GM23338 (cell line): ENCODE results near the gene IRX2. TPM values are rescaled to one million over a fixed set of nuclear protein-coding genes. Genes with fewer than 3 reads are reported as not detected.

Source experiments
- ATAC-seq: fragments of 200-7000 bp; cut with Tn5 transposase; 3 replicates; pipeline ENCODE4 v1.9.1; 2020
- DNase-seq: peaks from one replicate; pipeline ENCODE4 v3.0.0-alpha.2; 2015; ENCODE audit warnings: low spot score
- H2AFZ ChIP-seq: fragments of 200-600 bp; sonication (generic); 2 replicates; pipeline ENCODE4 v1.8.0; 2016; ENCODE audit warnings: antibody characterized with exemption, mild to moderate bottlenecking, moderate library complexity
- H3F3A ChIP-seq: fragments of 200-600 bp; sonication (generic); replicated peaks from 2 replicates; pipeline ENCODE4 v1.8.0; 2017; ENCODE audit warnings: antibody characterized with exemption, mixed run types, low read depth
- H3K27ac ChIP-seq: fragments of 200-600 bp; sonication (generic); 2 replicates; pipeline ENCODE4 v1.6.1; 2016; ENCODE audit warnings: low read depth
- H3K27me3 ChIP-seq: fragments of 200-600 bp; sonication (generic); 2 replicates; pipeline ENCODE4 v1.8.0; 2016; ENCODE audit warnings: mild to moderate bottlenecking, mixed run types, moderate library complexity; ENCODE audit not compliant: insufficient read depth
- H3K36me3 ChIP-seq: fragments of 200-600 bp; sonication (generic); 2 replicates; pipeline ENCODE4 v1.8.0; 2016; ENCODE audit warnings: mild to moderate bottlenecking; ENCODE audit not compliant: insufficient read depth
- H3K4me1 ChIP-seq: fragments of 200-600 bp; sonication (generic); 2 replicates; pipeline ENCODE4 v1.8.0; 2016; ENCODE audit warnings: mild to moderate bottlenecking, moderate library complexity; ENCODE audit not compliant: insufficient read depth
- H3K4me2 ChIP-seq: fragments of 200-600 bp; sonication (generic); 2 replicates; pipeline ENCODE4 v1.7.1; 2017; ENCODE audit warnings: mixed run types
- H3K4me3 ChIP-seq: fragments of 200-600 bp; sonication (generic); 2 replicates; pipeline ENCODE4 v1.6.1; 2016; ENCODE audit warnings: mixed run types
- H3K79me2 ChIP-seq: fragments of 200-600 bp; sonication (generic); replicated peaks from 2 replicates; pipeline ENCODE4 v1.8.0; 2017; ENCODE audit warnings: mild to moderate bottlenecking; ENCODE audit not compliant: insufficient read depth
- H3K9me2 ChIP-seq: fragments of 200-600 bp; sonication (generic); 2 replicates; pipeline ENCODE4 v1.8.0; 2017; ENCODE audit not compliant: insufficient read depth
- H4K20me1 ChIP-seq: fragments of 200-600 bp; sonication (generic); replicated peaks from 2 replicates; pipeline ENCODE4 v1.8.0; 2017; ENCODE audit warnings: mild to moderate bottlenecking; ENCODE audit not compliant: insufficient read depth
- H3K27ac Mint-ChIP-seq: 2 replicates; pipeline ENCODE4 v1.8.0; 2020; ENCODE audit warnings: inconsistent platforms, mild to moderate bottlenecking, moderate library complexity, mixed read lengths
- H3K27me3 Mint-ChIP-seq: 3 replicates; pipeline ENCODE4 v1.8.0; 2022; ENCODE audit warnings: low read depth, mild to moderate bottlenecking, moderate library complexity, mixed read lengths, inconsistent platforms; ENCODE audit not compliant: insufficient read depth, poor library complexity
- H3K36me3 Mint-ChIP-seq: 3 replicates; pipeline ENCODE4 v1.8.0; 2021; ENCODE audit warnings: low read depth, mild to moderate bottlenecking, inconsistent platforms, moderate library complexity, mixed read lengths
- H3K4me1 Mint-ChIP-seq: 3 replicates; pipeline ENCODE4 v1.8.0; 2020; ENCODE audit warnings: mild to moderate bottlenecking, inconsistent platforms, mixed read lengths
- H3K4me3 Mint-ChIP-seq: 3 replicates; pipeline ENCODE4 v1.8.0; 2021; ENCODE audit warnings: moderate library complexity, mild to moderate bottlenecking, inconsistent platforms, mixed read lengths
- H3K9me3 Mint-ChIP-seq: 3 replicates; pipeline ENCODE4 v1.8.0; 2020; ENCODE audit warnings: moderate library complexity, mild to moderate bottlenecking, inconsistent platforms, mixed read lengths
- CREB1 ChIP-seq: fragments of 250-450 bp; sonication (Bioruptor Pico); IDR thresholded peaks from 2 replicates; pipeline ENCODE4 v1.5.0; 2020; ENCODE audit warnings: low read depth, mild to moderate bottlenecking, moderate library complexity
- CTCF ChIP-seq, 2 experiments: fragments of 200-600 bp in 1 of 2; sonication (generic) in 1 of 2; conservative IDR thresholded peaks; 2 replicates each; pipeline versions ENCODE4 v1.5.1 to v1.6.1; 2016 to 2017; ENCODE audit warnings: antibody characterized with exemption in 2 of 2, low read depth in 2 of 2, mild to moderate bottlenecking in 2 of 2, moderate library complexity in 1 of 2
- ETS1 ChIP-seq: IDR thresholded peaks from 2 replicates; pipeline ENCODE4 v1.6.1; 2016; ENCODE audit warnings: antibody characterized with exemption
- EZH2 ChIP-seq: fragments of 200-600 bp; sonication (generic); IDR thresholded peaks from one replicate; pipeline ENCODE4 v1.8.0; 2017; ENCODE audit warnings: antibody characterized with exemption, mild to moderate bottlenecking, low read depth; ENCODE audit not compliant: unreplicated experiment
- EZH2phosphoT487 ChIP-seq: fragments of 200-600 bp; sonication (generic); IDR thresholded peaks from one replicate; pipeline ENCODE4 v1.8.1; 2018; ENCODE audit warnings: antibody characterized with exemption; ENCODE audit not compliant: unreplicated experiment
- JUNB ChIP-seq: IDR thresholded peaks from one replicate; pipeline ENCODE4 v1.6.1; 2016; ENCODE audit warnings: antibody characterized with exemption; ENCODE audit not compliant: unreplicated experiment
- NANOG ChIP-seq: IDR thresholded peaks from 2 replicates; pipeline ENCODE4 v1.6.1; 2016; ENCODE audit warnings: antibody characterized with exemption, borderline replicate concordance
- POLR2AphosphoS5 ChIP-seq: IDR thresholded peaks from 2 replicates; pipeline ENCODE4 v1.6.1; 2016; ENCODE audit warnings: antibody characterized with exemption, low read depth
- STAT1 ChIP-seq: IDR thresholded peaks from one replicate; pipeline ENCODE4 v1.6.1; 2016; ENCODE audit warnings: antibody characterized with exemption; ENCODE audit not compliant: unreplicated experiment
- ZNF114 ChIP-seq: fragments of 250-450 bp; sonication (Bioruptor Pico); IDR thresholded peaks from 2 replicates; pipeline ENCODE4 v1.5.0; 2020; ENCODE audit warnings: mild to moderate bottlenecking, moderate library complexity
- ZNF331 ChIP-seq: fragments of 250-450 bp; sonication (Bioruptor Pico); IDR thresholded peaks from 2 replicates; pipeline ENCODE4 v1.5.0; 2020; ENCODE audit warnings: low read depth, mild to moderate bottlenecking, moderate library complexity
- ZNF462 ChIP-seq: fragments of 250-450 bp; sonication (Bioruptor Pico); IDR thresholded peaks from 2 replicates; pipeline ENCODE4 v1.5.0; 2020; ENCODE audit warnings: mild to moderate bottlenecking, moderate library complexity
- polyA plus RNA-seq: library from polyadenylated mRNA; unstranded; fragments of >200 nt; fragmentation: Nextera tagmentation; extraction: Ambion mirVana; gene quantifications from 2 replicates; pipeline ENCODE4 v1.2.1, GENCODE V29; 2016
- total RNA-seq: library from RNA; depleted of rRNA; stranded (reverse); fragments of >200 nt; shearing (Covaris generic); gene quantifications from 2 replicates; pipeline ENCODE4 v1.2.3, GENCODE V29; 2014
- TF ChIP-seq, protein P1 (sequence below): IDR thresholded peaks from one replicate; pipeline ENCODE4 v1.6.1; 2018; ENCODE audit warnings: antibody characterized with exemption; ENCODE audit not compliant: unreplicated experiment

IRX2 gene
- total and polyA plus RNA-seq, 2 experiments from 2014 or later: 13.6 to 25.3 TPM

DNA sequence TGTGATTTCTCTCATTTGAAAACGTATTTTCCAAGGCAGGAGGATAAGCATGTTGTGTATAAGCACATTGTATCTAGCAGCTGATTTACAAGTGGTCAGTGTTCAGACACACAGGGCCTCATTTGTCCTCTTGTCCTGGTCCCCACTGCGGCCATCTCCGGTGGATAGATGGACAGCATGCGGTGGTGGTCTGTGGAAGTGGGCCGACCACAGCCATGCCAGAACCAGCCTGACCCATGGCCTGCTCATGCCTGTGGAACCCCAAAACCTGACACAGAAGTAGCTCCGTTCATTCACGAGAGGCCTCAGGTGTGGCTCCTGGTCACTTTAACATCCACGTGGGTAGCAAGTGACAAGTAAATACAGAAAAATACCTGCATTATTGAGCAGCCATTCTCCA lies 14.6 kb downstream of the IRX2 start:
- Histone ChIP-seq H3K4me1 (peaks cover 18% of the 10 kb centered on the region), H3K9me2 (no peaks in the 10 kb centered on the region), H3K27ac (no peak overlapping the region), H3K79me2 (no peaks in the 10 kb centered on the region), H3K4me2 (no peak overlapping the region), H2AFZ (no peak overlapping the region), H4K20me1 (peaks cover 9% of the 10 kb centered on the region; the same call in 1 of the 2 replicates), H3K36me3 (no peaks in the 10 kb centered on the region), H3F3A (no peaks in the 10 kb centered on the region), H3K27me3 (peaks cover 79% of the 10 kb centered on the region), H3K4me3 (no peak overlapping the region)
- peaks cover 49% of the 10 kb centered on the region for H3K27me3 Mint-ChIP-seq
- H3K36me3 Mint-ChIP-seq: 0 out of 3 replicates have a peak, but pooled peaks cover under 1% of the 10 kb centered on the region
- H3K4me3 Mint-ChIP-seq: no peak overlapping the region
- TF ChIP-seq JUNB: no peak
- TF ChIP-seq EZH2phosphoT487: no peak
- TF ChIP-seq CTCF (conservative IDR thresholded peaks at IDR 0.05; ENCODE audit: low read depth in 2 of 2): no peak
- no peak for TF ChIP-seq ZNF462 (CRISPR knock-in tag)
- no peak for TF ChIP-seq EZH2
- no peak for TF ChIP-seq NANOG
- TF ChIP-seq ZNF331 (CRISPR knock-in tag): no peak
- TF ChIP-seq STAT1: no peak
- no peak for TF ChIP-seq ZNF114 (CRISPR knock-in tag)
- no peak for TF ChIP-seq ETS1
- no peak for TF ChIP-seq POLR2AphosphoS5
- no peak for TF ChIP-seq CREB1
- TF ChIP-seq, protein P1, sequence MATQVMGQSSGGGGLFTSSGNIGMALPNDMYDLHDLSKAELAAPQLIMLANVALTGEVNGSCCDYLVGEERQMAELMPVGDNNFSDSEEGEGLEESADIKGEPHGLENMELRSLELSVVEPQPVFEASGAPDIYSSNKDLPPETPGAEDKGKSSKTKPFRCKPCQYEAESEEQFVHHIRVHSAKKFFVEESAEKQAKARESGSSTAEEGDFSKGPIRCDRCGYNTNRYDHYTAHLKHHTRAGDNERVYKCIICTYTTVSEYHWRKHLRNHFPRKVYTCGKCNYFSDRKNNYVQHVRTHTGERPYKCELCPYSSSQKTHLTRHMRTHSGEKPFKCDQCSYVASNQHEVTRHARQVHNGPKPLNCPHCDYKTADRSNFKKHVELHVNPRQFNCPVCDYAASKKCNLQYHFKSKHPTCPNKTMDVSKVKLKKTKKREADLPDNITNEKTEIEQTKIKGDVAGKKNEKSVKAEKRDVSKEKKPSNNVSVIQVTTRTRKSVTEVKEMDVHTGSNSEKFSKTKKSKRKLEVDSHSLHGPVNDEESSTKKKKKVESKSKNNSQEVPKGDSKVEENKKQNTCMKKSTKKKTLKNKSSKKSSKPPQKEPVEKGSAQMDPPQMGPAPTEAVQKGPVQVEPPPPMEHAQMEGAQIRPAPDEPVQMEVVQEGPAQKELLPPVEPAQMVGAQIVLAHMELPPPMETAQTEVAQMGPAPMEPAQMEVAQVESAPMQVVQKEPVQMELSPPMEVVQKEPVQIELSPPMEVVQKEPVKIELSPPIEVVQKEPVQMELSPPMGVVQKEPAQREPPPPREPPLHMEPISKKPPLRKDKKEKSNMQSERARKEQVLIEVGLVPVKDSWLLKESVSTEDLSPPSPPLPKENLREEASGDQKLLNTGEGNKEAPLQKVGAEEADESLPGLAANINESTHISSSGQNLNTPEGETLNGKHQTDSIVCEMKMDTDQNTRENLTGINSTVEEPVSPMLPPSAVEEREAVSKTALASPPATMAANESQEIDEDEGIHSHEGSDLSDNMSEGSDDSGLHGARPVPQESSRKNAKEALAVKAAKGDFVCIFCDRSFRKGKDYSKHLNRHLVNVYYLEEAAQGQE: no peak
- peaks cover 19% of the 10 kb centered on the region for H3K4me1 Mint-ChIP-seq
- ATAC-seq (no peak), DNase-seq (no peak)
- H3K27ac Mint-ChIP-seq: no peak overlapping the region
- H3K9me3 Mint-ChIP-seq: peaks cover 3% of the 10 kb centered on the region; the same call in 1 of the 3 replicates
